ENCODE measurements around the gene TMEM79. TPM values are rescaled to one million over a fixed set of nuclear protein-coding genes. Genes with fewer than 3 reads are reported as not detected.

TMEM79 gene
- total RNA-seq, 1 experiment from 2014 or later = 10.4 TPM

GRCh38 chr1:156270314-156270713 is 13.8 kb upstream of the TMEM79 start:
- POLR2A ChIA-PET (ENCODE audit: unreplicated experiment) = no interaction called here
- Histone ChIP-seq H3F3A (ENCODE audit: insufficient read depth, low read depth) (no peaks in the 10 kb centered on the region; the same call in 1 of the 2 replicates), H3K27ac (no peak overlapping the region), H3K9me2 (ENCODE audit: insufficient read depth) (no peaks in the 10 kb centered on the region), H4K20me1 (ENCODE audit: insufficient read depth) (0 out of 2 replicates have a peak, but pooled peaks cover 3% of the 10 kb centered on the region), H3K4me2 (no peak overlapping the region), H3K27me3 (ENCODE audit: insufficient read depth, low read depth) (no peaks in the 10 kb centered on the region), H3K36me3 (ENCODE audit: low read depth) (peaks cover 37% of the 10 kb centered on the region), H3K4me1 (replicated peaks; ENCODE audit: insufficient read depth) (no peaks in the 10 kb centered on the region), H3K79me2 (ENCODE audit: low read depth) (0 out of 2 replicates have a peak, but pooled peaks cover 2% of the 10 kb centered on the region), H3K4me3 (no peak overlapping the region), H2AFZ (no peak overlapping the region), H3K9me3 (ENCODE audit: insufficient read depth, low read depth) (no peaks in the 10 kb centered on the region)
- intact Hi-C loops (cut with micrococcal nuclease; ENCODE audit: unreplicated experiment) = no loop called here
- CTCF ChIA-PET = no interaction called here
- DNase-seq = no peak
- BruUV-seq (replicated peaks) = no TSS peak
- TF ChIP-seq, protein P1, sequence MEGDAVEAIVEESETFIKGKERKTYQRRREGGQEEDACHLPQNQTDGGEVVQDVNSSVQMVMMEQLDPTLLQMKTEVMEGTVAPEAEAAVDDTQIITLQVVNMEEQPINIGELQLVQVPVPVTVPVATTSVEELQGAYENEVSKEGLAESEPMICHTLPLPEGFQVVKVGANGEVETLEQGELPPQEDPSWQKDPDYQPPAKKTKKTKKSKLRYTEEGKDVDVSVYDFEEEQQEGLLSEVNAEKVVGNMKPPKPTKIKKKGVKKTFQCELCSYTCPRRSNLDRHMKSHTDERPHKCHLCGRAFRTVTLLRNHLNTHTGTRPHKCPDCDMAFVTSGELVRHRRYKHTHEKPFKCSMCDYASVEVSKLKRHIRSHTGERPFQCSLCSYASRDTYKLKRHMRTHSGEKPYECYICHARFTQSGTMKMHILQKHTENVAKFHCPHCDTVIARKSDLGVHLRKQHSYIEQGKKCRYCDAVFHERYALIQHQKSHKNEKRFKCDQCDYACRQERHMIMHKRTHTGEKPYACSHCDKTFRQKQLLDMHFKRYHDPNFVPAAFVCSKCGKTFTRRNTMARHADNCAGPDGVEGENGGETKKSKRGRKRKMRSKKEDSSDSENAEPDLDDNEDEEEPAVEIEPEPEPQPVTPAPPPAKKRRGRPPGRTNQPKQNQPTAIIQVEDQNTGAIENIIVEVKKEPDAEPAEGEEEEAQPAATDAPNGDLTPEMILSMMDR (conservative IDR thresholded peaks at IDR 0.05) = no peak
- TF ChIP-seq EZH2 (IDR thresholded peaks at IDR 0.05; ENCODE audit: low read depth) = no peak

- Histone ChIP-seq H3K27ac (no peak overlapping the region), H3K4me3 (no peak overlapping the region), H4K20me1 (ENCODE audit: insufficient read depth) (peaks cover 23% of the 10 kb centered on the region), H3K27me3 (ENCODE audit: insufficient read depth, low read depth) (no peaks in the 10 kb centered on the region), H3F3A (ENCODE audit: insufficient read depth, low read depth) (peaks cover 27% of the 10 kb centered on the region; the same call in 1 of the 2 replicates), H3K79me2 (ENCODE audit: low read depth) (peaks cover 40% of the 10 kb centered on the region), H3K4me2 (no peak overlapping the region), H3K9me3 (ENCODE audit: insufficient read depth, low read depth) (no peaks in the 10 kb centered on the region), H3K4me1 (replicated peaks; ENCODE audit: insufficient read depth) (peaks cover 9% of the 10 kb centered on the region), H2AFZ (no peak overlapping the region), H3K36me3 (ENCODE audit: low read depth) (peaks cover 36% of the 10 kb centered on the region), H3K9me2 (ENCODE audit: insufficient read depth) (no peaks in the 10 kb centered on the region)
- intact Hi-C loops (cut with micrococcal nuclease; ENCODE audit: unreplicated experiment) = no loop called here
- no TSS peak for BruUV-seq (replicated peaks)
- ChIA-PET POLR2A (ENCODE audit: unreplicated experiment) (no interaction called here), CTCF (no interaction called here)
- no peak for TF ChIP-seq EZH2 (IDR thresholded peaks at IDR 0.05; ENCODE audit: low read depth)
- TF ChIP-seq, protein P1 (conservative IDR thresholded peaks at IDR 0.05) = no peak
- no peak for DNase-seq
Measured at GRCh38 chr1:156276532-156276931, 7.6 kb upstream of the TMEM79 start.

DNA sequence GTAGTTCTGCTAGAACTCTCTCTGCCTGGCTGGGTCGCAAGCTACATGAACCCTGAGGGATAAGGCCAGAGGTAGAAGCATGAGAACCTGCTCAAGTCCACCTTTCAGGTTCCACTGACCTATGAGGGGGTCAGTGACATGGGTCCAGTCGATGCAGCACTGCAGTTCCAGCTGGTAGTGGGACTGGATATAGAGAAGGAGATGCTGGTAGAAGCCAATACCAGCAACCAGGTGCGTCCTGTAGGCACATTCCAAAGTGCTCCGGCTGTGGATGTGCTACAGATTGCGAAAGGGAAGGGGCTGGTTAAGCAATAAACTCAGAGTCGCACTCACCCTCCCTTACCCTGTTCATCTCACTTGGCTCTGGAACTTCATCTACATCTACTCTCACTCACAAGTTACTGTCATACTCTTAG is 7.2 kb upstream of the TMEM79 start:
- Histone ChIP-seq H3F3A (ENCODE audit: insufficient read depth, low read depth) (peaks cover 27% of the 10 kb centered on the region; the same call in 1 of the 2 replicates), H3K79me2 (ENCODE audit: low read depth) (peaks cover 44% of the 10 kb centered on the region), H3K27ac (no peak overlapping the region), H3K4me3 (no peak overlapping the region), H3K4me2 (no peak overlapping the region), H2AFZ (no peak overlapping the region), H3K9me3 (ENCODE audit: insufficient read depth, low read depth) (no peaks in the 10 kb centered on the region), H3K4me1 (replicated peaks; ENCODE audit: insufficient read depth) (peaks cover 10% of the 10 kb centered on the region), H3K9me2 (ENCODE audit: insufficient read depth) (no peaks in the 10 kb centered on the region), H4K20me1 (ENCODE audit: insufficient read depth) (peaks cover 22% of the 10 kb centered on the region), H3K36me3 (ENCODE audit: low read depth) (peaks cover 33% of the 10 kb centered on the region), H3K27me3 (ENCODE audit: insufficient read depth, low read depth) (no peaks in the 10 kb centered on the region)
- POLR2A ChIA-PET (ENCODE audit: unreplicated experiment) = no interaction called here
- BruUV-seq (replicated peaks) = no TSS peak
- TF ChIP-seq EZH2 (IDR thresholded peaks at IDR 0.05; ENCODE audit: low read depth) = no peak
- TF ChIP-seq, protein P1 (conservative IDR thresholded peaks at IDR 0.05) = no peak
- CTCF ChIA-PET = no interaction called here
- no peak for DNase-seq
- intact Hi-C loops (cut with micrococcal nuclease; ENCODE audit: unreplicated experiment) = no loop called here
